HL-60/S4 treated with retinoic acid at 250 ng/mL for 4 days and 3 days (cell line): ENCODE measurements around the gene CELF4.
"Not testable (repeated sequence)": the region's sequence is repeated elsewhere in the genome, so short reads cannot be mapped to it uniquely, and the experiment has no call there.

Source experiments
- in situ Hi-C: fragments of 300-500 bp; cut with MboI; formaldehyde crosslinking; loops from 2 replicates; pipeline ENCODE4 v1.7.0; 2022; ENCODE audit warnings: low sequenced_read_pairs

The CELF4 gene

DNA sequence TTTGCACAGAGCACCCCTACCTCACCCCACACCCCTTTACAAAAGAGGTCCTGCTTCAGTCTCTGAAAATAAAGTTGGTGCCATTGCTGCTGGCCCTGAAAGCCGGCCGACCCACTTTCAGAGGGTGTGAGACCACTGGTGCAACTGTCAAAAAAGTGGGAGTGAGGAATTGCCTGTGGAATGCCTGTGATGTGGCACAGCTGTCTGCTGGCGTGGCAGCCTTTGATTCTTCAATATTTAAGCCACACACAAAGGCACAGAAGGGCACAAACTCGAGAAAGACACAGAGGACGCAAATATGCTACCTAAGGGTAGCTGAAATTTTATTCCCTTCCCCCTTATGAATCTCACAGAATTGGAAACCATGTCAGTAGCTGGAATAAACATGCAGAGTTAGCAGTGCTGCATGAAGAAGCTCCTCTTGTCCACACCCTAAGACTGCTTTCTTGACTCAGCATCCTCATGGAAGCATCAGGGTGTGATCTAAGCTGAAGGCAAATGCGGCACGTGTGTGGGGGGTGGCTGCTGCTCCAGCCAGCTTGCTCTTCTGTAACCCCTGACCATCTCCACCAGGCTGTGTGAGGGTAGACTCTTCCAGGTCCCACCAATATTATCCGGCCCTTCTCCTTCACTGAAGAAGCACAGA is 92.3 kb downstream of the CELF4 start:
- in situ Hi-C loops: no loop called here

DNA sequence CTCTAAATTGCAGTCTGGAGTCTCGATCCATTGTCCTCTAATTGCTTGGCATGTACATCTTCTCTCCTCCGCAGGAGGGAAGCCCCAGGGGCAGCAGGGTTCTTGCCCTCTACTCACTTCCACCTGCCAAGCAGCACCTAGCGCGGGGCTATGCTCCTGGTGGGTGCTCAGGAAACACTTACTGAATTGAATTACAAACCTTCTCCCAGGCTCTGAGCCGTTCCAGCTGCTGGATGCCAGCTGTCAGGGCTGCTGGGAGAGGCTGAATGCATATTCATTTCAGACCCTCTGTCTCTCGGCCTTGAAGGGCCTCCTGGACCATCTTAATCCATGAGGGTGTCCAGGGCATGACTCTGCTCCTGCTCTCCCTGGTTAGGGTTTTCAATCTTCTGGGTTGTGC is 94.0 kb downstream of the CELF4 start:
- in situ Hi-C loops: no loop called here

DNA sequence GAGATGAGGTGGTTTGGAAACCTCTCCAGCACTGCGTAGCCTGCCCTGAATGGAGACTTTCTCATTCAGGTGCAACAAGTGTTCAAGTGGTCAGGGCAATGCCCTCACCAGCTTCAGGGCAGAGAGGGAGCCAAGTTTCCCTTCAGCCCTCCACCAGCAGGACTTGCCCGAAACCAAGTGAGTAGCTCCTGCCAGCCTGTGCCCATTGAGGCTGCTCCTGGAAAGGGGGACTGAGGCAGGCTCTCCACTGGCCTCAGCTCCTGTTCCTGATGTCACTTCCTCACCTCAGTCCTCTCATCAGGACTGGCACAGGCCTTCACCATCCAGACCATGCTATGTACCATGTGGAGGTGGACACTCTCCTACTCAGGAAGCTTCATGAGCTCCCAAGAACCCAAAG is 94.6 kb downstream of the CELF4 start:
- in situ Hi-C loops: no loop called here

DNA sequence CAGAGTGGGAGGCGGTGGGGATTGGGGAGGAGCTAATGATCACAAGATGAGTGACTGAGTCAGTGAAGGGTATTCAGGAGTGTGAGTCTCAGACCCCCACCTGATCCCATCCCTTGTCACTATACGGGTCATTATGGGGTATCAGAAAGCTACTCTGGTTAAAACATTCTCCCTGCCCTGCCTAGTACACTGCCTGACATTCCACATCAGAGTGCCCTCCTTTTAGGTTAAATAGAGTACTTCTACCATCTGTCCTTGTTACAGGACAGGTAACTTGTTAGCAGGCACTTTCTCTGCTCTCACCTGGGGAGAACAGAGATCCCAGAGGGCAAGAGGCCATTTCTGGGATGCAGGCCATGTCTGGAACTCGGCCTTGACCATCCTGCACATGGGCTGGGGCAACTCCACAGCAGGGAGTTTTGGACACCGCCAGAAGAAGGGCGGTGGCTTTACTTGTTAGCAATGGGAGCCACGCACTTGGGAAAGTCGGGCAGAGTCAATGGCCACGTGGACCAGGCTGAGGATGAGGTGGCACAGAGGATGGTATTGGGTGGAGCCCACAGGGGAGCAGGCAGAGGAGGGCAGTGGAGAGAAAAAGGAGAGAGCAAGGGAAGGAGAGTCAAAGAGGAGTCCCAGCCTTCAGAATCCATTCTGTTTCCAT is 98.5 kb downstream of the CELF4 start:
- in situ Hi-C loops: no loop called here

DNA sequence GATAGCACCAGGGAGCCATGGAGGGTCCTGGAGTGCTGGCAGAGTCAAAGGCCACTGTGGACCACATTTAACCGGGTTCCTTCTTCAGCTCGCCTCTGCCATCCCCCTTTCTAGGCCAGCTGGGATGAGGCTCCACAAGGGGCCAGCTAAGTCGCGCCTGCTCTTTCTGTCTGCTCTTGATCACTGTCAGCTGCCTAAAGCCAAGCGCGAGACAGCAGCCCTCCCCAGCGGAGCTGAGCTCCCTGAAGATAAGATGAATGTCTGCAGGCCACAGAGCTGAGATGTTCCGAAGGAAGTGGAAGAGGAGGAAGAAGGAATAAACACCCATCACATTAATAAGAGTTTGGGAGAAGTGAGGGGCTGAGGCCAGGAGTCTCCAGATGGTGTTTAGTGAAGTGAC is 99.6 kb downstream of the CELF4 start:
- in situ Hi-C loops: no loop called here

DNA sequence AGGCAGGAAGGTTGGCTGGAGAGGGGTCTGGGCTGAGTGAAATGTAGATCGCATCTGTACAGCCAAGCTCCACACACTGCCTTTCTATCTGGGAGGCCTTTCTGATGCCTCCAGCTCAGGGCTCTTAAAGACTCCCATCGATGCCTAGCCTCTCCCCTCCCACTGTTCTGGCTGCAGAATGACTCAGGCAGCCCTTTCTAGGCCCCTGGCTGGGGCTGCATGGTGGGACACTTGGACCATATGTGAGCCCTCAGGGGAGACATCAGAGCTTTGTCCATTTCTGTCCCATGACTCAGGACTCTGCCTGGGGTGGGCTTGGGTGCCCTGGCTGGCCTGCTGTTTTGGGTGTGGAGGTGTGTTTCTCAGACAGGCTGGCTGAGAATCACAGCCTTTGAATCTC is 101.3 kb downstream of the CELF4 start:
- in situ Hi-C loops: no loop called here

DNA sequence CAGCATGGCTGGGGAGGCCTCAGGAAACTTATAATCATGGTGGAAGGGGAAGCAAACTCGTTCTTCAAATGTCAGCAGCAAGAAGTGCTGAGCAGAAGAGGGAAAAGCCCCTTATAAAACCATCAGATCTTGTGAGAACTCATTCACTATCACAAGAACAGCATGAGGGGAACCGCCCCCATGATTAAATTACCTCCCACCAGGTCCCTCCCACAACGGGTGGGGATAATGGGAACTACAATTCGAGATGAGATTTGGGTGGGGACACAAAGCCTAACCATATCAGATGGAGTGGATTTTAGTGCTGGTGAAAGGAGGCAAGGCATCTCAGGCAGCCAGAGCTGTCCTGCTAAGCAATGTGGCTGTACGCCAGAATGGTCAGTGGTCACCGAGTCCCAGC is 104.3 kb downstream of the CELF4 start:
- in situ Hi-C loops: not testable (repeated sequence)

DNA sequence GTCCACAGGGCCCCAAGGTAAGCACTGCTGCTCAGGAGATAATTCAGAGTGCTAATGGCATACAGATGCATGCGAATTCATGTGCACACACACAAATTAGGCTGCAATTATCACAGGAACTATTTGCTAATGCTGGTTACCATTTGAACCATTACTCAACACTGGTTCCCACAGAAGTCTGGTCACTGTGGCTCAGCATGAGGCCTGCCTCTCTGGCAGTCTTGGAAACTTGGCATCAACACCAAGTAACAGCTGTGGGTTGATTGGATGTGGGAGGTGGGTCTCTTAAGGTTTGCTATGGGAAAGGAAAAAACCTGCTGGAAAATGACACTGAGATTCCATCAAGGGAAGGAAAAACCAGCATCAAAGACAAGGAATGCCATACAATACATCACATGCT is 105.0 kb downstream of the CELF4 start:
- in situ Hi-C loops: no loop called here

DNA sequence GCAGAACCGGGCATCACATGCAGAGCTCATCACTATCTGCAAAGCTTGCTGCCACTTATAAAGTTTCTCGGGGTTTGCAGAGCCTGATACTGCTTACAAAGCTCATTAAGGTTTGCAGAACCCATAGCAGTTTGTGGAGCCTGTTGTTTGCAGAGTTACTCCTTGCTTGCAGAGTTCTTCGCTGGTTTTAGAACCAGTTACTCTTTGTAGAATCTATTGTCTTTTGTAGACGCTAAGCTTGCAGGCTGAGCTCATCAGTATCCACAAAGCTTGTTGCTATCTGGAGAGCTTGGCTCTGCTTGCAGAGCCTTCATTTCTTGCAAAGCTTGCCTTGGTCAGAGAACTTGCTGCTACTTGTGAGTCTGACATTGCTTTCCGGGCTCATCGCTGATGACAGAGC is 106.9 kb downstream of the CELF4 start:
- in situ Hi-C loops: no loop called here

DNA sequence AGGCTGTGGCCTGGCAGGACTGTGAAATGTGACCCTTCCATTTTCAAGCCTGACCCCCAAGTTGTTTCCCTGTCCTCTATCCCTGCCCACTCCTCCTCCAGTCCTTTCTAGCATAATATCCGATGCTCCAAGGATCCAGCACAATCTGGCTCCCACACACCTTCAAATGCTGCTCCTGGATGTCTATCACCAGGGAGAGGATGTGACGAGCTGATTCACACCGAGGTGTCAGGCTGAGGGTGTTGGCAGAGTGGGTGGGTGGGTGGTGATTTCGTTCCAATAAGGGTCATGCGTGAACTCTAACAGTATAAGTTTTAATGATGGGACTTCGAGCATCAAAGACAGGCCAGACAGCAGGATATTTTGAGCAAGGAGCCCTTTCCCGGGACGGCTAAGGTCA is 107.8 kb downstream of the CELF4 start:
- in situ Hi-C loops: no loop called here

DNA sequence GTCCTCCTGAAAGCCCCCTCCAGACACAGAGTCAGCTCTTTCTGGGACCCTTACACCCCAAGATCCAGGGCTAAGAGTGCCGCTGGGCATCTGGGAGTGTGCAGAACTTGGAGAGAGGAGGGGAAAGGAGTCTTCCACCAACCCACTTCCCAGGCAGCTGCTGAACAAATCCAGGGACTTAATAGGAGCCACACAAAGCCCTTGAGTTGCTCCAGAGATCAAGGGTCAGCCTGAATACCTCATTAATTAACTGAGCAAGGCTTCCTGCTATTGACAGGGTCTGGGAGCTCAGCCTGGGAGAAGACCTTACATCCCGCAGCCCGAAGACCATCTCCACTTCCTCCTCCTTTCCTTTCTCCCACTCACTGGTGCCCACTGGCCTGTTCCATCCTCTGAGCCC is 108.3 kb downstream of the CELF4 start:
- in situ Hi-C loops: no loop called here

DNA sequence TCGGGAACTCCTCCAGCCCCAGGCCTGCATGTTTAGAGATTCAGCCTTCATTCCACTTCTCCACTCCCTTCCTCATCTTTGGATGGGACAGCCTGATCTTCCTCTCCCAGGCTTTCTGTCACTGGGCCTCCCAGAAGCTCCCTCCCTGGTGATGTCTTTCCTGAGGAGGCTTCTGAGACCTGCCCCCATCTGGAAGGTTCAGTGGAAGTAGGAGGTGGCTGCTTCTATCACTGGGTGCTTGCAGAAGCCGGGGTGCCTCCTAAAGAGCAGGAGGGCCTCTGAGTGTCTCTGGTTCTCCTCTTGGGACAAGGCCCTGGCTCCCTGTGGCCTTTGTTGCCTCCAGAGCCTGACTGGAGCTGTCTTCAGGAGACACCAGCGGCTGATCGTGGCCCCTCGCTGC is 108.7 kb downstream of the CELF4 start:
- in situ Hi-C loops: no loop called here

DNA sequence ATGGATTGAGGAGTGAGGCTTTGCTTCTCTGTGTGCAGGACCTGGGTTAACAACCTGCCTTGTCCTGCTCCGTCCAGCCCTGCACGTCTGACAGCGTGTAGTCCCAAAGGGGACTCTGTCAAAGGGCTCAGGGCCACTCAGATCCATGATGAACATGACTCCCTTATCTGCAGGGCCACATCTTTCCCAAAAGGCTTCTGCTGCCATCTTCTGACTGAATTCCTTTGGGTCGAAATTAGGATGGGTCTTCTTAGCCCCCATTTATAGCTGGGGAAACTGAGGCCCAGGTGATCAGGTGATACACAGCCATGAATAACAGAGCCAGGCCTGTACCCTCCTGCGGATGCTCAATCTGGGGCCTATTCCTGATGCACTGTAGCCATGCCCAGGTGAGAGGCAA is 109.2 kb downstream of the CELF4 start:
- in situ Hi-C loops: no loop called here

DNA sequence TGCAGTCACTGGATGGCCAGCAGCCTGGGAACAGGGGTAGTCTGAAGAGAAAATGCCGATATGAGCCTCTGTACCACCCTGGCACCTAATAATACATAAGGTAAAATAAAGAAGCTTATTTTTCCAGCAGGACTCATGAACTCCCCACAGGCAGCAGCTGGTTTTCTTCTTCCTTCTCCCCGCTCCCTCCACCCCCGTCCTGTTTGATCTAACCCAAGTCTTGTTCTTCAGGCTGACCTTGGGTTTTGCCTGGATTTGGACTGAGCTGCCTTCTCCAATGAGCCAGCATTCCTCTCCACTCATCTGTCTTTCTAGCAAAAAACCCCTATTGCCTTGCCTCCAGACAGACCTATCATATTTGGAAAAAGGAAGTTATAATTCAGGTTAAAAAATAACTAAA is 111.8 kb downstream of the CELF4 start:
- in situ Hi-C loops: no loop called here

DNA sequence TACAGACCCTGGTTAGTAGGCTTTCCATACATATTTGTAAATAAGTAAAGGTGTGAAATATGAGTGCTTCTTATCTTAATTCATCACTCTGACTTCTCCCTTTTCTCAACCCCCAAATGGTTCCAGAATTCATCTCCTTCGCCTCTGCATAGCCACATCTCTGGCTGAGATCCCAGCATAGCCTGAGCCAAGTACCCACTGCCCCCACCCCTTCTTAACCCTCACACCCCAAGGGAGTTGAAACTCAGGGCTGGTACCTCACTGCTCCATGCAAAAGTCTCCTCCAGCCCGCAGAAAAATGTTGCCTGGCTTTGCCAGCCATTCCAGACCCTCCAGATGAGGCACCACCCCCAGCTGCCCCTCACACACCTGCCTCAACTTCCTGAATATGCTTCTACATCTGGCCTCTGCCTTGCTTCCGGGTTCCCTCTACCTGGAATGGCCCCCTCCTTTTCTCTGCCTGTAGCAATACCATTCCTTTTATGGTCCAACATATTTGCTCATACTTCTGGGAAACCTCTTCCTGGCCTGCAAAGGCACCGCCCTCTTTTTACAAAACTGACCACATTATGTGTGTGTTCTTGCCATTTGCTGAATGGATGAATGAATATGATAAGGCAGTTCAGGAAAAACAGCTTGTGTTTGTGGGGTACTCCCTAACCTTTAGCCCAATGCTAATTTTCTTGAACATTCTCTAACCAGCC is 112.8 kb downstream of the CELF4 start:
- in situ Hi-C loops: no loop called here

DNA sequence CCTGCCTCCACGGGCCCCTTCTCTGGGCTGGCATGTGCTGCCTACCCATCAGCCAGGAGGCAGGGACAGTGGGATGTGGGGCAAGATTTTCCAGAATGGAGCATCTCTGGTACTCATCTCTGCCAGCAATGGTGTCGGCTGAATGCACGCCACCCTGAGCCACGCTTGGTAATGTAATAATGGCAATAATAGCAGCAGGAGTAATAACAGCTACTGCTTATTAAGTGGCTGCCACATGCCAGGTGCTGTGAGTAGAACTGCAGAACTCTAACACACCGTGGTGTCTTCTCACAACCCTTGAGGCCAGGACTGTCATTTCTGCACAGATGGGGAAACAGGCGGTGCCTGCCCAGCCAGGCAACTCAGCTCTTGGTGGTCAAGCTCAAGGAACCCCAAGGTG is 113.6 kb downstream of the CELF4 start:
- in situ Hi-C loops: no loop called here

DNA sequence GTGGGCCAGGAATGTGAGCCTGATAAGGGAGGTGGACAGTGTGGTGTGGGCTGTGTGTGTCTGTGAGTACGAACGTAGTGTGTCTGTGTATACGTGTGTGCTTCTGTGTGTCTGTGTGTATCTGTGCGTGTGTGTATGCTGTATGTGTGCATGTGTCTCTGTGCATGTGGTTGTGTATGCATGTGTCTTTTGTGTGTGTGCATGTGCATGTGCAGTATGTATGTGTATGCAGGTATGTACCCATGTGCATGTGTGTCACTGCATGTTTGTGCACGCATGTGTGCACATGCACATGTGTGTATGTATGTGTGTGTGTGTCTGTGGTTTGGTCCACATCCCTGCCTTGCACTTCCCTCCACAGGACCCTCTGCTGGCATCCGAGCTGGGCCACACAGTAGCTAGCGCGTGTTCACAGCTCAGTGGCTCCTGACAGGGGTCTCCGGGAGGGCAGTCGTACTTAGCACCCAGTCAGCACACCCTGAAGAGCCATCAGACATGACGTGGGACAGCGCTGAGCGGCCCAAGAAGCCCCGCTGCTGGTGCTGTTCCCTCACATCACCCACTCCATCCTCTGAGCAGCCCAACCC is 114.3 kb downstream of the CELF4 start:
- in situ Hi-C loops: no loop called here

DNA sequence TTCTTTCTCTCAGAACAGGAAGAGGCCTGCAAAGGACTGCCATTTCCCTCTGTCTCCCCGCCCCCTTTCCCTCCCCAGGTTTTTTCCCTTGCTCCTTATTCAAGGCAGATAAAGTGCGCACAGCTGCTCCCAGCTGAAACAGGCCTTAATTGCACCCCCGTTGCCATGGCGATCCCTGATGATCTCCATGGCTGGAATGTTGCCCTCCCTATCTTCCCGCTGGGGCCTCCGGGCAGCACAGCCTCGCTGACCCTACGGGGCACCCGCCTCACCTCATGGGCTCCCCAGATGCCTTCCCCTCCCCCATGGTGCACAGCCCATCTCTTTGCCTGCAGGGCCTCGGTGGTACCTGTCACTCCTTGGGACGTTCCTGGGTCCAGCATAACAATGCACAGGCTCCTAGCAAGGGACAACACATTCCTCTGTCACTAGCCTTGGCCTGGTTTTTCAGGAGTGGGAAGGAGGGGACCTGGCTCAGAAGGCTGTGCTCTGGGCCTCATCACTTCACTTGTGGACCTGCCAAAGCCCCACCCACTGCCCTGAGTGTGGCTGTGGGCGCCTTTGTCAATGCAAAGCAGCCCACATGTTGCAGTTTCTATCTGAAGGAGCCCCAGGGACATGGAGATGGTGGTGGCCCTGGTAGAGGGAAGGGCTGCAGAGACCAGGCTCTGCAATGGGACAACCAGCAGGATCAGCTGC is 115.0 kb downstream of the CELF4 start:
- in situ Hi-C loops: no loop called here

DNA sequence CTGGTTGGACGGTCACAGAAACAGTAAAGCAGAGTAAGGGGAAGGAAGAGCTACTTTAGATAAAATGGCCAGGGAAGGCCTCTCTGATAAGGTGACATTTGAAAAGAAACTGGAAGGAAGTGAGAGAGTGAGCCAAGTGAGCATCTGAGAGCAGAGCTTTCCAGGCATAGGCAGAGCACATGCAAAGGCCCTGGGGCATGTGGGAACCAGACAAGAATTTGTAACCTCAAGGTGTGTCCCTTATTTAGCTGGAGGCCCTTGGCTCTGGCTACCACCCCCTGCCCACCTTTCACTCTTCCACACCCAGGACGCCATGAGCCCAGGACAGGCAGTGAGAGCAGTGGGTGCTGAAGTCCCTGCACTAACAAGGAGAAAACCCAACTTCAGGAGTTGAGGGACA is 116.0 kb downstream of the CELF4 start:
- in situ Hi-C loops: no loop called here

DNA sequence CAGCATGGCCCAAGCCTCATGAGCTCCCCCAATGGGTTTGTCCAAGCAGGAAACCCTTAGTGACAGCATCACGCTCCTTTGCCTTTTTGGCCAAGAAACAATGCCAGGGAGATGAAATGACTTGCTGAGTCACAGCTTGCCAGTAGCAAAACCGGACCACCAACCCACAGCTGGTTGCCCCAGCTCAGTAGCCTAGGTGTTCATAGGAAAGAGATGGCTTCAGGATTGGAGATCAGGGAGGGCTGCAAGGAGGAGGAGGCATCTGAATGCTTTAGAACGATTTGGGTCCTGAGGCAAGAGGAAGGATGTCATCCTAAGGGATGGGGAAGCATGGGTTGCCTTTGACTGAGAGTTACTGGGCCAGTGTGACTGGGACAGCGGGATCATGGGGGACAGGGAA is 116.7 kb downstream of the CELF4 start:
- in situ Hi-C loops: no loop called here
